HUDEP-2 (cell line): ENCODE measurements around the gene FRMD4B.
"Not testable (repeated sequence)": the region's sequence is repeated elsewhere in the genome, so short reads cannot be mapped to it uniquely, and the experiment has no call there.

ENCODE experiments used
- DNase-seq, 76 experiments: peaks; one replicate each; lab custom pipeline; 2025; ENCODE audit not compliant: unreplicated experiment in 76 of 76; lab: John Stamatoyannopoulos, UW

Gene FRMD4B

DNA sequence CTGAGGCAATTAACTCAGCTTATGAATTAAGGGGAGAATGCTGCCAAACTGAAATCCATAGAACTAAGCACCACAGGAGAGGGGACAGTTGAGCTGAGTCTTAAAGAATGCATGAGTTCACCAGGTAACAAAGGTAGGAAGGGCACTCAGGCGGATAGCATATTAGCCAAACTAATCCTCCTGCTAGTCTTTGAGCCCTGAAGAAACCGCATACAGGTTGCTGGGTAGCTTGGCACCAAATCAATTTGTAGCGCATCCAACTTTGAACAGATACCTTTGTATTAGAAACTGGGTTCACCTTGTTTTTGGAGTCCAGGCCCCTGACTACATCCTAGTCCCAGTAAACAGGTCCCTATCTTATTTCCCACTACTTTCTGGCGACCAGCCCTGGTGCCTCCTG, 93.7 kb downstream of the FRMD4B start:
- no peak for DNase-seq

DNA sequence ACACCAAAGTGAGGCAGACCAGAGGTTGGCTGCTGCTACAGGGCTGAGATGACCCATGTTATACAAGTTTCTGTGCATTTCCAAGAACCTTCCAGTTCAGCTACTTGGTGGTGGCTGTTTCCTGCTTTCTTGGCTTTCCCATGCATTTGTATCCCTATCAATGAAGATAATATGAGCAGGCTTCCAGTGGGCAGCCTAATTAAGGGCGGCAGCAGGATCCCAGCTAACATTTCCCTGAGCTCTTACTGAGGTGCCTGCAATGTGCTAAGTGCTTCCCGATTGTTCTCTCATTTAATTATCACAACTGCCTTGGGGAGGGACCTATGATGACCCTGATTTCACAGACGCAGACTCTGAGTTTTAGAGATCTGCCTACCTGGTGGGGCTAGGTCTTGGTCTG, 95.5 kb downstream of the FRMD4B start:
- no peak for DNase-seq

DNA sequence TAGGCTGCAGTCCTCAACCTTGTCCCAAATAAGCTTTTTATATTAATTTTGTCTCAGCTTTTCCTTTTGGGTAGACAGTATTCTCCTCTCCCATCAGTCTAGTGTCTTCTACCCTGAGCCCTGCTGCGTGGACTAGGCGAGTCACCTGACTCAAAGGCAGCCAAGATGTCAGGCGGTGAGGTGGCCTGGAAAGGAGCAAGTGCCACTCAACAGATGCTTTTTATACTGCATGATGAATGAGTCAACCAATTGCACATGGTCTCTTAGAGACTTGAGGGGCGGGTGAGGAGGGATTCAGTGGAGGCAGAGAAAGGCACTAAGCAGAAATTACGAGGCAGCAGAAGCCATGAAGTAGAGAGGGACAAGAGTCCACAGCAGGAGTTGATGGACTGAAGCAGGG, 95.9 kb downstream of the FRMD4B start:
- no peak for DNase-seq

DNA sequence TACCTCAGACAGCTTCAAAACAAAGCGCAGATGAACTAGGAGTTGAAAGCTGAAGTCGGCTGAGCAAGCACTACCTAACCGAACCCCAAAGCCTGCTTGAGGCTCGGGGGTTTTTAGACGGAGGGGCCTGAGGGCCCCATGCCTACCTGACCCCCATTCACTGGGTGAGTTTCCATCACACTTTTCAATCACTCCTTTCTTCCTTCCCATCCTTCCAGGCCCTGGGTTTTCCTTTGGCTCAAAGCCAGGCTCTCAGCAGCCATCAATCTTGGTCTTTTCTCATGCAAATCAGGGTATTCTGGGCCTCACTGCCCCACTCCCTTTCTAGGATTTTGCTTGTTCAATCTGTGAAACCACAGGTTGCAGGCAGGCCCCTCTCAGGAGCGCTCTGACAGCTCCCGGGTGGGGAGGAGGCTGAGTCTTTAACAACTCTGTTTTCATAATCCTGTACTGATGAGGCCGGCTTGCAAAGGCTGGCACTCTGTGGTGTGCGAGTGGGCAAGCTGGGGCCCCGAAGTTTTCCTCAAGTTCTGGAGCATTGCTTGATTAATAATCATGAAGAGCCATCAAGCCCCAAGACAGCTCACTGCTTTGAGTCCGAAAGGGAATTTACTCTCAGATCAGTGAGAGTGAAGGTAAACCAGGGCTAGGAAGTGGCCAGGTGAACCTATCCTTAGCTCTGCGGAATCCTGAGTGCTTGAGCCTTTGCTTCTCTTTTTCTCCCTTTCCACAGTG, 97.6 kb downstream of the FRMD4B start:
- DNase-seq, result no peak

DNA sequence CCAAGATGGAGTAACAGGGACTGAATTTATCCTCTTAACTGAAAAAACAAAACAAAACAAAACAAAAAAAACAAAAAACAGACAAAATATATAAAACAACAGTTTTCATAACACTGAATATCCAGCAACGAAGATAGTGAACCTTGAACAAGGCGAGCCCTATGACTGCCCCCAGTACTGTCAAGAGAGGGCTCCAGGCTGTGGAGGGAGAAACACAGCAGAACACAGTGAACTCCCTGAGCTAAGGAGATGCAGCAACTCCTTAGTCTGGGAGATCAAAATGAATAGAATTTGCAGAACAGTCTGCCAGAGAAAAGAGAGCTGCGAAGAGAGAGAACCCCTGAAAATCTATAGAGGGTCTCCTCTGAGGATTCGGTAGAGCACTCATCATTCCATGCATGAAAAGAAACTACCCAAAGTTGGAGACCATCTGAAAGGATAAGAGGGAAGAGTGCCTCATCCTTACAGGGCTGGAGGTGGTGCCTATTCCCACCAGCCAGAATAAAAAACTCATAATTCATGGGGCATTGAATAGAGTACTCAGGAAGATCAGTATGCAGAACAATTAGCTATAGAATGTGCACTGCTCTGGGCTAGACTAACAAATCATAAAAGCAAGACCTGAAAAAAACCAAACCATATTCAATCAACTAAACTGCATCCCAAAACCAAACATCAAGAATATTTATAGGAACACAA, 101.8 kb downstream of the FRMD4B start:
- DNase-seq, result no peak

DNA sequence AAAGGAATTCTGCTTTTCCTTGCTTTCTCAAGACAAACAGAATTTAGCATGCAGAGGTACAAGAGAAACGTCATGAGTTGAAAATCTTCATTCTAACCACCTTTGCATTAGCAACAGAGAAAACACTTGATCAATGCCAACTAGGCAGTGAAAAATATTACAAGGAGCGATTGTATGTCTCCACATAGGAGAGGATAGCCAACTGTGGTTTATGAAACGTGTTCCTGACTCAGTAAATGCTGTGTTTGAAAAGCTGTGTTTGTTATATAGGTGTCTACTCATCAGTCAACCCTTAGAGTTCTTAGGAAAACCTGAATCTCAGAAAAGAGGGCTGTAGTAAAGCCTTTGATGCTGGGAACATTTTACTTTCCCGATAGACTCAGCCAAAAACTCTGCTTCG, 102.4 kb downstream of the FRMD4B start:
- no peak for DNase-seq

DNA sequence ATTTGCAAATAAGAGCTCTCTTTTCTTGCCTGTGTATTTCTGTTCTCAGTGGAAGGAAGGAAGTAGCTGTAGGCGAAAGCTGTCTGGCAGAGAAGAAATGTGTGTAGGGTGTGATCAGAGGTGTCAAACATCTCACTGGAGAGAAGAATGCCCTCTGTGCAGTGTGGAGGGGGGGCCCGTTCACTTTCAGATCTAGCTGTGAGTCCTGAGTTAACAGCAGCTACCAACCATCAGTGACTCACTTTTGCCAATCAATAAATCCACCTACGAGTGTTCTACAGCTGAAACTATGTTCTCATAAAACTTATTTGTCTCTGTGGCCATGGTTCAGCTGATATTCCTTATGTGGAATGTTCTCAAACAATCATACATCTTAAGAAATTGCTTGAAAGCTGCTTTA, 103.7 kb downstream of the FRMD4B start:
- no peak for DNase-seq

DNA sequence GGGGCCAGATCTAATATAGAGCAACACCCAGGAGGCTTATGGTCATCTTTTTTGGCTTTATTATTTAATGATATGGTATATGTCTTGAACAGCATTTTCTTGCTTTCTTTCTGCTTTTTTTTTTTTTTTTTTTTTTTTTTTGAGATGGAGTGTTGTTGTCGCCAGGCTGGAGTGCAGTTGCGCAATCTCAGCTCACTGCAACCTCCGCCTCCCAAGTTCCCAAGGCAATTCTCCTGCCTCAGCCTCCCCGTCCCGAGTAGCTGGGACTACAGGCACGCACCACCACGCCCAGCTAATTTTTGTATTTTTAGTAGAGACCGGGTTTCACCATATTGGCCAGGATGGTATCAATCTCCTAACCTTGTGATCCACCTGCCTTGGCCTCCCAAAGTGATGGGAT, 108.5 kb downstream of the FRMD4B start:
- DNase-seq, result not testable (repeated sequence)

DNA sequence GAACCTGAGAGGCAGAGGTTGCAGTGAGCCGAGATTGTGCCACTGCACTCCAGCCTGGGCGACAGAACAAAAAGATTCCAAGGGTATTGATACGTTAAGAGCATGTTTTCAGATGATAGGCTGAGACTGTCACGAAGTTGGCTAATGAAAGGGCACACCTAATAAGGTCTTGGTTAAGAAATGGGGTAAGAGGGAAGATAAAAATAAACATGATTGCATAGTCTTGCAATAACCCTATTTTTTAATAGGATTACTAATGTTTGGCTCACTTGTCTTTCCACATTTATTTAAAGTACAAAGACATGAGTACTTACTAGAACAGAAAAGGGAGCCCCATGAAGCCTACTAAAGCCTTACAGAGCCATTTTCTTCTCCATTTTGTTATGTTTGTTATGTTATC, 109.0 kb downstream of the FRMD4B start:
- DNase-seq, result no peak

DNA sequence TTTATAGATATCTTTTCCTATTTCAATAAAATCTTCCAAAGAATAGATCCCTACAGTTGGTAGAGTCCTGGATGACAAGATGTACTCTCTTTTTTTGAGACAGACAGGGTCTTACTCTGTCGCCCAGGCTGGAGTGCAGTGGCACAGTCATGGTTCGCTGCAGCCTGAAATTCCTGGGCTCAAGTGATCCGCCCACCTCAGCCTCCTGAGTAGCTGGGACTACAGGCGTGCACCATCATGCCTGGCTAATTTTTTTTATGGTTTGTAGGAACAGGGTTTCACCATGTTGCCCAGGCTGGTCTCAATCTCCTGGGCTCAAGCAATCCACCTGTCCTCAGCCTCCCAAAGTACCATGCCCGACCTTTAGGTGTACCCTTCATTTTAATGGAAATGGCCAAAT, 109.7 kb downstream of the FRMD4B start:
- not testable (repeated sequence) for DNase-seq

DNA sequence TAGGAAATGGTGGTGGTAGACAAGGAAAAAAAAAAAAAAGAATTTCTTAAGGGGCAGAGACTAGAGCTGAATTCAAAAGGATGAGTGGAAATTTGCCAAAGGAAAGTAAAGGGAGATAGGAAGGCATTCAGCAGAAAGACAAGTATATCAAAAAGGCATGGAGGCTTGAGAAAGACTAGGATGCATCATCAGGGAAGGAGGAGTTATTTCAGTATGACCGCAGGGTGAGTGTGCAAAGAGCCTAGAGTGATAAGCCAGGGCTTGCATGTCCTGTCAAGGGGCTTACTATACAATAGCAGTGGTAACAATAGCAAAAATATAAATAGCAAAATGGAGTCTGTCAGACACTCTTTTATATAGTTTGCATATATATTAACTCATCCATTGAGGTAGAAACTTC, 112.0 kb downstream of the FRMD4B start:
- DNase-seq, result no peak

DNA sequence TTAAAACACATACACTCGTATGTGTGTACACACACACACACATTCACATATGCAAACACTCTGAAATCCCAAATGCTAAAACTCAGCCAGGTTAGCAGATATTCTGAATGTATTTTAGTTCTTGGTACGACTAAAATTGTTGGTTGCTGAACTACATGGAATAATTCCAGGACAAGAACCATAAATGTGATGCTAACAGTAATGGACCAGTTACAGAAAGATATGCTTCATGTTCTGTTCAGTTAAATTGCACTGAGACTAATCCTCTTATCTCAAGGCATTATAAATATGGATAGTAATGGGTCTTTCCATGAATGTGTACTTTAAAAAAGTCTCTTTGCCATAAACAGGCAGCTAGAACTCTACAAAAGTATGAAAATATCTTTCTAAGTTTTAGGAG, 113.3 kb downstream of the FRMD4B start:
- DNase-seq, result no peak

DNA sequence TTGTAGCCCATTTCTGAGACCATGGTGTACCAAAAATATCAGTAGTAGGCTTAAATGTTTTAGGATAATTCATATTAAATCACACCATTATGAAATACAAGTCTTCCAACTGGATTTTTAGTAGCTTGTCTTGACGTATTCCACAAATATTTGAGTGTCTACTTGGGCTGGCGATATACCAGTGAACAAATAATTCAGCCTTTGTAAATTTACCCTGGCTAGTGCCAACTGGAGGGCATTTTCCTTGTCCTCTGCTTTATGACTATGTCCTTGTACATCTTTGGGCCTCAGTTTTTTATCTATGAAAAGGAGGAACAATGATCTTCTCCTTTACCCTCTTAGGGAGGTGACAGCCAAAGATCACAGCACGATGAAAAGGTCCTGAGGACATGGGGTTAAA, 114.8 kb downstream of the FRMD4B start:
- no peak for DNase-seq

DNA sequence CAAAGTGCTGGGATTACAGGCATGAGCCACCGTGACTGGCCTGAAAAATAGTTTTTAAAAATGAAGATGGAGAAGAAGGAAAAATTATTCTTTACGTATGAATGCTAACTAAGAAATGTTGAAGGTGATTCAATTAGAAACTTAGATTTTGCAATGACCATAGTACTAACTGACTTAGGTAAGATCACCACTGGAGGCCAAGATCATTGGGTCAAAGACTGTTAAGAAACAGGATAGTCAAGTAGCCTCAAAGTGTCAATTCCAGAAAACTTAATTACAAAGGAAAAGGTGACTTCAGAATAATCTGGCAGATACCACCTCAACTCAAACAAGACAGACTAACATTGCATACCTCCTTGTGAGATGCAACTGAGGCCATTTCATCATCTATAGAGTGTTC, 119.3 kb downstream of the FRMD4B start:
- DNase-seq, result no peak

DNA sequence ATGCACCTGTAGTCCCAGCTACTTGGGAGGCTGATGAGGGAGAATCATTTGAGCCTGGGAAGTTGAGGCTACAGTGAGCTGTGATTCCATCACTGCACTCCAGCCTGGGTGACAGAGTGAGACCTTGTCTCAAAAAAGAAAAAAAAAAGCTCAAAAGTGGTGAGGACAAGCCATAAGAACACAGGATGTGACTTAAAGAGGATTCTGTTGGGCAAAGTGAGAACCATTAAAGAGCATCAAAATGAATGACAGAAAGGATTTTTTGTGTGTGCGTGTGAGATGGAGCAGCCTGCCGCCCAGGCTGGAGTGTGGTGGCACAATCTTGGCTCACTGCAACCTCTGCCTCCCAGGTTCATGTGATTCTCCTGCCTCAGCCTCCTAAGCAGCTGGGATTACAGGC, 119.8 kb downstream of the FRMD4B start:
- not testable (repeated sequence) for DNase-seq

DNA sequence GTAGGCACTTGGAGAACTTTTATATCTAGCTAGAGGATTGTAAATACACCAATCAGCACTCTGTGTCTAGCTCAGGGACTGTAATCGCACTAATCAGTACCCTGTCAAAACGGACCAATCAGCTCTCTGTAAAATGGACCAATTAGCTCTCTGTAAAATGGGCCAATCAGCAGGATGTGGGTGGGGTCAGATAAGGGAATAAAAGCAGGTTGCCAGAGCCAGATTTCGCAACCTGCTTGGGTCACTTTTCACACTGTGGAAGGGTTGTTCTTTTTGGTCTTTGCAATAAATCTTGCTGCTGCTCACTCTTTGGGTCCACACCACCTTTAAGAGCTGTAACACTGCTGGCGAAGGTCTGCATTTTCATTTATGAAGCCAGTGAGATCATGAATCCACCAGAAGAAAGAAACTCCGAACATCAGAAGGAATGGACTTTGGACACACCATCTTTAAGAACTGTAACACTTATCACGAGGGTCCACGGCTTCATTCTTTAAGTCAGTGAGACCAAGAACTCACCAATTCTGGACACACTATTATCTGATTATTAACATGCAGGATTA, 125.0 kb downstream of the FRMD4B start:
- not testable (repeated sequence) for DNase-seq

DNA sequence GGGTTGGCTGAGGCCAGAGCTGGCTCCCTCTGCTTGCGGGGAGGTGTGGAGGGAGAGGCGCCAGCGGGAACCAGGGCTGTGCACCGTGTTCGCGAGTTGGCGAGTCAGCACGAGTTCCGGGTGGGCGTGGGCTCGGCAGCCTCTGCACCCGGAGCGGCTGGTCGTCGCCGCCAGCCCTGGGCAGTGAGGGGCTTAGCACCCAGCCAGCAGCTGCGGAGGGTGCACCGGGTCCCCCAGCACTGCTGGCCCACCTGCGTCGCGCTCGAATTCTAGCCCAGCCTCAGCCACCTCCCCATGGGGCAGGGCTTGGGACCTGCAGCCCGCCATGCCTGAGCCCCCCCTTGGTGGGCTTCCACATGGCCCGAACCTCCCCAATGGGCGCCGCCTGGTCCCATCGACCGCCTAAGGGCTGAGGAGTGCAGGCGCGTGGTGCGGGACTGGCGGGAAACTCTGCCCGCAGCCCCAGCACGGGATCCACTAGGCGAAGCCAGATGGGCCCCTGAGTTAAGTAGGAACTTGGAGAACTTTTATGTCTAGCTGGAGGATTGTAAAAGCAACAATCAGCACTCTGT, 125.6 kb downstream of the FRMD4B start:
- no peak for DNase-seq

DNA sequence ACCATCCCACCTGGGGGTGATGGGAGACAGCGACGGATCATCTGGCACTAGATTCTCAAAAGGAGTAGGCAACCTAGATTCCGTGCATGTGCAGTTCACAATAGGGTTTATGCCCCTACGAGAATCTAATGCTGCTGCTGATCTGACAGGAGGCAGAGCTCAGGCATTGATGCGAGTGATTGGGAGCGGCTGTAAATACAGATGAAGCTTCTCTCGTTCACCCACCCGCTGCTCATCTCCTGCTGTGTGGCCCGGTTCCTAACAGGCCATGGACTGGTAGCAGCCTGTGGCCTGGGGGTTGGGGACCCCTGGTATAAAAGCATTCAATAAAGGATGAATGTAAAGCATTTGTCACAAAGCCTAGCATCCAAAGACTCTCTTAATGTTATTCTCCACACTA, 126.8 kb downstream of the FRMD4B start:
- no peak for DNase-seq

DNA sequence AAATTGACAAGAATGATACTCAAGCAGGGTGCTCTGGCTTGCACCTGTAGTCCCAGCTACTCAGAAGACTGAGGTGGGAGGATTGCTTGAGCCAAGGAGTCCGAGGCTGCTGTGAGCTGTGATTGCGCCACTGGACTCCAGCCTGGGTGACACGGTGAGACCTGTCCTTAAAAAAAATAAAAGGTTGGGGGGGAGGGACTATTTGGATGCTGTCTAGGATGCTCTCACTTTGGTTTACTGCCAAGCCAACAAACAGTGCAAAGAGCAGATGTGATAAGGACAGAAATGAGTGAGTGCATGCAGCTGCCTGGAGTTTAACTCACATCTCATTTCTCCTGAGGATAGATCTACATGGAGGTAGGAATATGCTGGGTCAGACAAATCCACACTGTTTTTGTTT, 130.0 kb downstream of the FRMD4B start:
- no peak for DNase-seq

DNA sequence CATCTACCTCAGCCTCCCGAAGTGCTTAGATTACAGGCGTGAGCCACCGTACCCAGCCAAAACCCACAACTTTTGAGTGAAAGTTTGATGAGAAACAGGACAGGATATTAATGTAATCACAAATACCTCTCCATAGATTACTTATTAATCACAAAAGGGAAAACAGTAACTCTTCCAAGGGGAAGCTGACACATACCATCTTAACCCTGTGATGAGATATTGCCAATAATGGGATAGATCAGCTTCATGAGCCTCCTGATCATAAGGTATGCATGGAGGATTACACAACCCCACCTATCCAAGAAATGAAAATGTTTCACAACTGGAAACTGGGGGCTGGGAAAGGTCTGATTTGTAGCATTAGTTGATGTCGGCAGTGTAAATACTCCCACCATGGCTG, 131.5 kb downstream of the FRMD4B start:
- DNase-seq, result no peak

DNA sequence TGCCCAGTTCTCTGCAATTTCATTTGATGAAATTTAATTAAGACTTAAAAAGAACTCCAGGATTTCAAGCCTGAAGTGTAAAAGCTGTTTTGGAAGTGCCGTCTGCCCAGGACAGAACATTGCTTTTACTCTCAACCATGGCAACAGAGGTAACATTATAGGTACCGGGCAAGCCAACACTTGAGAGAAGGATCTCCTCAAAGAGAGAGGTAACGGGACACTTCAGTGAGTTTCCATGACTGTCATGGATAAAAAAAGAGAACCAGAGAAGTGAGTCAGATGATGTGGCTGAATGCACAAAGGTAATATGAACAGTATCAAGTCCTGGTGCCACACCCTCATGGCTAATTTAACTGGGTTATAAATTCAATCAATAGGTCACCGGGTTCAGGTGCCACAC, 133.3 kb downstream of the FRMD4B start:
- DNase-seq, result no peak

DNA sequence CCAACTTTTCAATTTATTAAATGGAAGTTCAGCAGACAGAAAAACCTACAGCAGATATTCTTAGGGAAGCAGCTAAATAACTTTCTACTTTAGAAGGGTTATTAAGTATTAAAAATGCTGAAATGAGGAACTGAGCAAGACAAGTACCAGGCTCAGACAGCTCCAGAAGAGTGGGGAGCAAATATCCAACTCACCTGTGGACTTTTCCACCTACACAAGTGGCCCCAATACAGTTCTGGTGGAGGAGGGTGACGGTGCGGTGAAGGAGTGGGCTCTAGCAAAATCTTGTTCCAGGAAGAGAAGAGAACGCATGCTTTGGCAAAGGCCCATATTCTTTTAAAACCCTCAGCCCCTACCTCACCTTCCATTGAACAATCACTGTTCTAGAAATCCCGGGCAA, 133.7 kb downstream of the FRMD4B start:
- no peak for DNase-seq
